GM21576 (cell line): ENCODE measurements around the gene VRK2.
A peak's percentile ranks its signal among the peaks of the same experiment; 100 is the strongest.

Experiments
- ATAC-seq: cut with Tn5 transposase; IDR thresholded peaks from one replicate; pipeline ENCODE4 v1.9.1; 2021; ENCODE audit warnings: mild to moderate bottlenecking, moderate library complexity; ENCODE audit not compliant: unreplicated experiment

The VRK2 gene

DNA sequence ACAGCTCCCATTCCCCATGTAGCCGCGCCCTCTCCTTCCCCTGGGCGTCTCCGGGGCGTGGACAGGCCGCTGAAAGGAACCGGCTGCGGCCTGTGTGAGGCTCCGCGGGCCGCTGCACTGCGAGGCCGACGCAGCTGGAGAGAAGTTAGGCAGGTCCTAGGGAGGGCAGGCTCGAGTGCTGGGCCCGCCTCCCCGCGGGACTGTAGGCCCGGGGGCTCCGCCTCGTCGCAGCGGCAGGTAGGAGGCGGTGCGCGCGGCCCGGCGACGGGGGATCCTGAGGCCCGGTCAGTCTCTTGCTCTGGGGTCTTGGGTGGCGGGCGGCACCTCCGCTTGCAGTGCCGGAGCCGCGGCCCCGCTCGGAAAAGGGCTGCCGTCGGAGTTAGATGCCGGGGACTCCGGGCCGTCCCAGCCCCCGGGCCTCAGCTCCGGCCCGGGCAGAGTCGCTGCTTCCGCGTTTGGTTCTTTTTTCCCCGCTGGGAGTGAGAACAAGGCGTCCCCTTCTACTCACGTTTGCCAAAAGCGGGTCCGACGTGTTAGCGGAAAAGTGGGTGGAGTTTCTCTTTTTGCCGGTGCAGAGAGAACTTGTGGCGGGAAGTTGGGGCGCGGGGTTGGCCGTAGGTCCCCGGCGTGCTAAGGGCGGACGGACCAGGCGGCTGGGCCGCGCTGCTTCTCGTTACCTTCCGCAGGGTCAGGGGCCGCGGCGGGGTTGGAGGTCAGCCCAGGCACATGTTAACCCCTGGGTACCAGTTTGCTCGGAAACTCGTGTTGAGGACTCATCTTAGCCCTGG, at the start of gene VRK2:
TSS of gene VRK2 (plus strand) at position 222 of the 788 bp plus-strand sequence. CDS start 2,026 bp downstream, outside the sequence.
- ATAC-seq, result peak; percentile 85

- no peak for ATAC-seq
Measured at GRCh38 chr2:58006256-58006951, 40.2 kb upstream of the VRK2 start.

DNA sequence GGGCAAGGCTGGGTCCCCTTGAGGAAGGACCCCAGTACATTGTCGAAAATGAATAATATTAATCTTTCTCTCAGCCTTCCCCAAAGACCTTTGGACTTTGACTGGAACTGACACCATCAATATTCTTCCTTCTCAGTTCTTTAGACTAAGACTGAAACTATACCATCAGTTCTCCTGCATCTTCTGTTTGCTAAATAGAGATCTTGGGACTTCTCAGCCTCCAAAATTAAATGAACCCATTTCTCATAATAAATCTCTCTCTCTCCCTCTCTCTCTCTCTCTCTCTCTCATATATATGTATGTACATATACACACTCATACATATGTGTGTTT, 39.7 kb upstream of the VRK2 start:
- ATAC-seq, result no peak

- ATAC-seq, result no peak
Measured at GRCh38 chr2:58010599-58010998, 36.0 kb upstream of the VRK2 start.

- ATAC-seq, result no peak
Measured at GRCh38 chr2:58019229-58019628, 27.4 kb upstream of the VRK2 start.

- ATAC-seq, result no peak
Measured at GRCh38 chr2:58025150-58025933, 21.3 kb upstream of the VRK2 start.

DNA sequence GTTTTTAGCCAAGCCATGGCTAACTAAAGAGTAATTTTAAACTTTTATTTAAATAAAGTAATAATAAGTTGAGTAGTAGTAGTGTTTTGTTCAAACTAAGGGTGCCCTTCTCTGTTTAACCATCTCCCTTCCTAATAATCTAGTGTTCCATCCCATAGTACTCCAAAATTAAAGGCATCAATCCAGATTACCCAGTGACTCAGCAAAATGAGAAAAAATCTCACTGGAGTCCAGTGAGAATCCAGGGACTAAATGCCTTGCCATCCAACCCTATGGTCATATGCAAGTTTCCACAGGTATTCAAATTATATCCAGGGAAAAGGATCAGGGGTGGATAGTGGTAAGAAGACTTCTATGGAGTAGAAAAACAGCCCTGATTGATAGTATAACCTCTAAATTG, 19.6 kb upstream of the VRK2 start:
- ATAC-seq, result no peak

GRCh38 chr2:58030771-58031170, 15.8 kb upstream of the VRK2 start:
- no peak for ATAC-seq

GRCh38 chr2:58032016-58032763, 14.4 kb upstream of the VRK2 start:
- ATAC-seq, result peak; percentile 79

DNA sequence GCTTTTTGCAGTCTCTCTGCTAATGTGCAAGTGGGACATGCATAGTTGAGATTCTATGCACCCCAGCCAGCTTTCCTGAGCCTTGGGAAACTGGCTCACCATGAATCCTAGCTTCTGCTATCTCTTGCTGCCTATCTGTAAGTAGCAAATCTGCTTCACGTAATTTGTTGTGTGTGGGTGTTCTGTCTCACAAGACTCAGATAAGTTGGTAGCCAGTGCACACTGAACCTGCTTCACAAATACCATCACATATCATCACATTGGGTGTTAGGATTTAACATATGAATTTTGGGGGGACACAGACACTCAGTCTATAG, 13.9 kb upstream of the VRK2 start:
- peak; percentile 1 for ATAC-seq

DNA sequence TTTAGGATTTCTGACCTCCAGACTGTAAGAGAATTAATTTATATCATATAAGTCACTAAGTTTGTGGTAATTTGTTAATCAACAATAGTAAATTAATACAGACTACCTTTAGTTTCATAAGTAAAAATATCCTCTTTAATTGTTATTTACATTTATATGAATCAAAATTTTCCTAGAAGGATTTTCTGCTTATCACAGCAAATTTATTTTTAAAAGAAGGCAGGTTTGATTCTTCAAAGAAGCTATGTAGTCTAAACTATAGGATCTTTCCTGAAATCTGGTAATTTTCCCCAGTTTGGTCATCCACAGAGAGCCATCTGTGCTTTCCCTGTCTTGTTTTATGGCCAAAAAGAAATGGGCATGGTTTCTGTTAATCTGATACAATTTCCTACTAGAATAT, 13.1 kb upstream of the VRK2 start:
- no peak for ATAC-seq

- ATAC-seq, result peak; percentile 52
Measured at GRCh38 chr2:58035352-58035751, 11.3 kb upstream of the VRK2 start.

DNA sequence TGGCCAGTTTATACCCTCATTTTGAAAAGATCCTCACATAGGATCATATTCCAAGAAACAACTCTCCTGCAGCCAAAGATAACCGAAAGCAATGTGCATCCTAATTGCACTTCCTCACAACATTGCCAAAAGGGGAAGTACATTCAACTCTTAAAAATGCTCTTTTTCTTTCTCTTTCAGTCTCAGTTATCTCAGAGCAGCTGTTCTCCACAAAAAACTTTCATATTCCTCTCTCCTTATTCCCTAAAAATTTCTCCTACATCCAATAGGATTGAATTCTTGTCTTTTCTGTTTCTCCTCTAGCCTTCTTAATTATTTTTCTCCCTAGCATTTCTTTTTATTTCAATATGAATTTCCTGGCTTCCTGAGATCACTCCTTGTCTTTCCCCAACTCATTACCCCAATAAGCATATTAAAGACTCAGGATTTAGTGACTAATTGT, 7.4 kb upstream of the VRK2 start:
- ATAC-seq, result peak; percentile 87

- ATAC-seq, result no peak
Measured at GRCh38 chr2:58042486-58042970, 4.1 kb upstream of the VRK2 start.

DNA sequence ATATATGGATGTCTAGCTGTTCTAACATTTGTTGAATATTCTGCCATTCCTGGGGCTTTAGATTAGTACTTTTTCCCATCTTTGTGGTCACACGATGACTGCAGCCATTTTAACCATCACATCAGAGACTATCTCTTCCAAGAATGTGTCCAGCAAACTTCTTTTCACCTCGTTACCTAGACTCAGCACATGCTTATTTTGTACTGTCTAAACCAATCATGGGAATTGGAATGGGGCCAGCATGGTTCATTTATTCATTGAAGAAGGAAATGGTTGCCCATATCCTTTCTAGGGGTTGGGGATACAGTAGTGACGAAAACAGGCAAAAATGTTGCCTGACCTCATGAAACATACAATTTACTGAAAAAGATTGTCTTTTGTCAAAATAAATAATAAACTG, 2.5 kb upstream of the VRK2 start:
- ATAC-seq, result no peak

DNA sequence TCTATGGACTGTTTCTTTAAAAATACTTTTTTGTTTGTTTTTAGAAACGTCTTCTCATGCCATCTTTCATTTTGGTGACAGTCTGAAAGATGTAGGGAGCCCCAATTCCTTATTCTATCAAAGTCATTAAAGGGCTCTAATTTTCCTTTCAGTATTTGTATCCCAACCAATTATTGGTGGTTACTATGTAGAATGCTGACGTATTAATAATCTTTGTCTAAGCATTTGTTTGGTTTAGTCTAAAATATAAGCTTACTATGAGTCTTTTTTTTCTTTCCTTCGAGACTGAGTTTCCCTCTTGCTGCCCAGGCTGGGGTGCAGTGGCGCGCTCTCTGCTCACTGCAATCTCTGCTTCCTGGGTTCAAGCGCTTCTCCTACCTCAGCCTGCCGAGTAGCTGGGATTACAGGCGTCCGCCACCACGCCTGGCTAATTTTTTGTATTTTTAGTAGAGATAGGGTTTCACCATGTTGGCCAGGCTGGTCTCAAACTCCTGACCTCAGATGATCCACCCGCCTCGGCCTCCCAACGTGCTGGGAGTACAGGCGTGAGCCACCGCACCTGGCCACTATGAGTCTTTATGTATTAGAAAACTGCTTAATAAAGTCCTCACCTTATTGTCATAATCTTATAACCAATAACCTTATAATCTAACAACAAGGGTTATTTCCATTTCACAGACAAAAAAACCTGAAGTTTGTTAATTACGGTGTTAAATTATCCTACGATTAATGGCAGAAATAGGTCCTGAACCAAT, 849 bp upstream of the VRK2 start:
- no peak for ATAC-seq

DNA sequence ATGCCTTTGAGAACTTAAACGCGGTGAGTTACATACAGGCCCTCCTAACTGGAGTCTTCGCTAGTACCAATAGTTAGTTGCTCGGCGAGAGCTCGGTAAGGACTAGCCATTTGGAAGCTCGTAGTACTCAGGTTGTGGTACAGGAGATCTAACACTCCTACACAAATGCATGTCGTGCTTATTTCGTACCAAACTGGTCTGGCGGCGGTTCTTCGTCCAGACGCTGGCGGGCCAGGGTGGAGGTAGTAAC, 346 bp upstream of the VRK2 start:
- ATAC-seq, result no peak

- peak; percentile 35 for ATAC-seq
Measured at GRCh38 chr2:58047373-58047935, 848 bp downstream of the VRK2 start.

- no peak for ATAC-seq
Measured at GRCh38 chr2:58047961-58048360, 1.4 kb downstream of the VRK2 start.

- no peak for ATAC-seq
Measured at GRCh38 chr2:58051445-58051844, 4.8 kb downstream of the VRK2 start.
